HCT116 (cell line): ENCODE data around the gene TXN. TPM values are rescaled to one million over a fixed set of nuclear protein-coding genes. Genes with fewer than 3 reads are reported as not detected.

Experiments used
- ATAC-seq: fragments of 200-7000 bp; cut with Tn5 transposase; 2 replicates; pipeline ENCODE4 v1.9.1; 2020; ENCODE audit warnings: mild to moderate bottlenecking, moderate library complexity
- BruUV-seq: library from RNA; stranded (reverse); fragments of 400-500 nt; replicated peaks from 2 replicates; lab custom pipeline; 2021; lab: Mats Ljungman, UMichigan
- CTCF ChIA-PET: fragments of 300-600 bp; sonication (Branson Sonifier 250); formaldehyde crosslinking; loops from one replicate; lab custom pipeline; 2021; ENCODE audit warnings: antibody characterized with exemption; lab: Charles Lee
- POLR2A ChIA-PET: fragments of 300-600, 350-600 bp; sonication (Branson Sonifier 250); formaldehyde crosslinking; loops from one replicate; lab custom pipeline; 2021; ENCODE audit warnings: antibody characterized with exemption; lab: Charles Lee
- RAD21 ChIA-PET, 2 experiments: fragments of 300-600 bp; sonication (Branson Sonifier 250); formaldehyde crosslinking; loops; one replicate each; lab custom pipeline; 2023; ENCODE audit warnings: low total read pairs in 2 of 2; ENCODE audit not compliant: uncharacterized antibody in 2 of 2, unreplicated experiment in 2 of 2, low non-redundant PET in 1 of 2; lab: Charles Lee
- DNase-seq: peaks from one replicate; pipeline ENCODE4 v3.0.0-alpha.2; 2010; ENCODE audit warnings: low read depth, low spot score
- H2AFZ ChIP-seq: fragments of 200-600 bp; shearing (Covaris generic), sonication (generic); 2 replicates; pipeline ENCODE4 v1.6.1; 2017; ENCODE audit warnings: low read depth, mixed run types, mixed read lengths, antibody characterized with exemption, low read length; ENCODE audit not compliant: poor library complexity, severe bottlenecking
- H3K27ac ChIP-seq: 2 replicates; pipeline ENCODE4 v1.5.1; 2012; ENCODE audit warnings: low read depth, low read length
- H3K27me3 ChIP-seq: fragments of 200-600 bp; sonication (generic); 2 replicates; pipeline ENCODE4 v1.6.1; 2016; ENCODE audit warnings: mixed run types, low read length, mixed read lengths; ENCODE audit not compliant: insufficient read depth
- H3K36me3 ChIP-seq, 2 experiments: fragments of 200-500 bp in 1 of 2; fragments of 200-600 bp in 1 of 2; sonication (Bioruptor generic) in 1 of 2; sonication (generic) in 1 of 2; 2 replicates each; pipeline versions ENCODE4 v1.5.1 to v1.6.1; 2014 to 2016; ENCODE audit warnings: low read length in 2 of 2, inconsistent platforms in 1 of 2, mixed read lengths in 1 of 2, mixed run types in 1 of 2; ENCODE audit not compliant: insufficient read depth in 2 of 2, control insufficient read depth in 1 of 2
- H3K4me1 ChIP-seq, 2 experiments: fragments of 200-600 bp in 1 of 2; sonication (generic) in 1 of 2; 2 replicates each; pipeline versions ENCODE4 v1.5.1 to v1.6.1; 2012 to 2017; ENCODE audit warnings: low read length in 2 of 2, inconsistent platforms in 1 of 2, mild to moderate bottlenecking in 1 of 2, mixed read lengths in 1 of 2, mixed run types in 1 of 2, moderate library complexity in 1 of 2; ENCODE audit not compliant: insufficient read depth in 2 of 2, control insufficient read depth in 1 of 2
- H3K4me2 ChIP-seq: fragments of 200-600 bp; sonication (generic); 2 replicates; pipeline ENCODE4 v1.6.1; 2017; ENCODE audit warnings: mixed run types, low read length, mixed read lengths
- H3K4me3 ChIP-seq, 2 experiments: fragments of 200-600 bp in 1 of 2; sonication (generic) in 1 of 2; replicated peaks in 1 of 2; 2 replicates each; pipeline ENCODE4 v1.5.1; 2011 to 2016; ENCODE audit warnings: low read length in 2 of 2, control low read depth in 1 of 2, low read depth in 1 of 2, mild to moderate bottlenecking in 1 of 2, mixed read lengths in 1 of 2, mixed run types in 1 of 2
- H3K79me2 ChIP-seq: fragments of 200-600 bp; sonication (generic); 2 replicates; pipeline ENCODE4 v1.6.1; 2017; ENCODE audit warnings: mild to moderate bottlenecking, mixed run types, low read length, moderate library complexity, mixed read lengths; ENCODE audit not compliant: insufficient read depth
- H3K9ac ChIP-seq: fragments of 200-600 bp; sonication (generic); 2 replicates; pipeline ENCODE4 v1.6.1; 2016; ENCODE audit warnings: low read length, mixed read lengths
- H3K9me2 ChIP-seq: fragments of 200-600 bp; sonication (generic), shearing (Covaris generic); 2 replicates; pipeline ENCODE4 v1.6.1; 2017; ENCODE audit warnings: mixed run types, mild to moderate bottlenecking, moderate library complexity; ENCODE audit not compliant: insufficient read depth
- H3K9me3 ChIP-seq, 2 experiments: fragments of 200-500 bp in 1 of 2; fragments of 200-600 bp in 1 of 2; sonication (Bioruptor generic) in 1 of 2; sonication (generic) in 1 of 2; 2 replicates each; pipeline ENCODE4 v1.6.1; 2014 to 2017; ENCODE audit warnings: low read length in 2 of 2, mixed read lengths in 2 of 2, inconsistent platforms in 1 of 2, low read depth in 1 of 2, mild to moderate bottlenecking in 1 of 2, mixed run types in 1 of 2, moderate library complexity in 1 of 2; ENCODE audit not compliant: control insufficient read depth in 1 of 2, insufficient read depth in 1 of 2
- H4K20me1 ChIP-seq: fragments of 200-600 bp; sonication (generic), shearing (Covaris generic); 2 replicates; pipeline ENCODE4 v1.6.1; 2017; ENCODE audit warnings: mixed run types, mild to moderate bottlenecking, moderate library complexity; ENCODE audit not compliant: insufficient read depth
- CBX3 ChIP-seq: IDR thresholded peaks from 2 replicates; pipeline ENCODE4 v1.6.1; 2012; ENCODE audit warnings: low read depth
- CEBPB ChIP-seq: IDR thresholded peaks from 2 replicates; pipeline ENCODE4 v1.6.1; 2012; ENCODE audit warnings: low read depth
- EGR1 ChIP-seq: IDR thresholded peaks from 2 replicates; pipeline ENCODE4 v1.6.1; 2012; ENCODE audit warnings: low read depth
- FOSL1 ChIP-seq: IDR thresholded peaks from 2 replicates; pipeline ENCODE4 v1.6.1; 2012; ENCODE audit warnings: low read depth
- JUND ChIP-seq: IDR thresholded peaks from 2 replicates; pipeline ENCODE4 v1.6.1; 2012
- POLR2A ChIP-seq: IDR thresholded peaks from 2 replicates; pipeline ENCODE4 v1.7.0; 2011; ENCODE audit warnings: borderline replicate concordance; ENCODE audit not compliant: insufficient read depth, insufficient read length; ENCODE audit errors: extremely low read depth
- POLR2AphosphoS5 ChIP-seq: IDR thresholded peaks from 2 replicates; pipeline ENCODE4 v1.6.1; 2011; ENCODE audit warnings: mild to moderate bottlenecking, low read depth, low read length, moderate library complexity
- RAD21 ChIP-seq: IDR thresholded peaks from 2 replicates; pipeline ENCODE4 v1.6.1; 2012; ENCODE audit warnings: low read depth, mild to moderate bottlenecking
- SIN3A ChIP-seq: IDR thresholded peaks from 2 replicates; pipeline ENCODE4 v1.6.1; 2012; ENCODE audit warnings: low read depth
- SP1 ChIP-seq: IDR thresholded peaks from 2 replicates; pipeline ENCODE4 v1.6.1; 2012; ENCODE audit warnings: low read depth
- SRF ChIP-seq: IDR thresholded peaks from 2 replicates; pipeline ENCODE4 v1.6.1; 2012; ENCODE audit warnings: low read depth
- TCF7L2 ChIP-seq: IDR thresholded peaks from 2 replicates; pipeline ENCODE4 v1.7.0; 2011; ENCODE audit warnings: borderline replicate concordance, inconsistent platforms; ENCODE audit not compliant: insufficient read depth, insufficient read length; ENCODE audit errors: extremely low read depth
- YY1 ChIP-seq: IDR thresholded peaks from 2 replicates; pipeline ENCODE4 v1.6.1; 2011; ENCODE audit warnings: low read length, low read depth, moderate library complexity, mild to moderate bottlenecking; ENCODE audit not compliant: insufficient replicate concordance; ENCODE audit errors: extremely low read depth
- ZFX ChIP-seq: fragments of 450-650 bp; IDR thresholded peaks from 2 replicates; pipeline ENCODE4 v1.6.1; 2017
- ZNF274 ChIP-seq: fragments of 200-500 bp; sonication (Bioruptor generic); IDR thresholded peaks from 2 replicates; pipeline ENCODE4 v1.6.1; 2014; ENCODE audit warnings: mild to moderate bottlenecking, low read depth, low read length, inconsistent platforms
- intact Hi-C: fragments of 100-400 bp; cut with micrococcal nuclease; formaldehyde crosslinking; loops from 2 replicates; pipeline ENCODE4 v1.10.0; 2022
- total RNA-seq: library from RNA; stranded (reverse); gene quantifications from one replicate; pipeline ENCODE4 v1.2.1, GENCODE V29; 2021; ENCODE audit not compliant: unreplicated experiment
- TF ChIP-seq, protein P1 (sequence below): IDR thresholded peaks from 2 replicates; pipeline ENCODE4 v1.6.1; 2012

The TXN gene
- total RNA-seq, 1 experiment from 2014 or later = 421 TPM

DNA sequence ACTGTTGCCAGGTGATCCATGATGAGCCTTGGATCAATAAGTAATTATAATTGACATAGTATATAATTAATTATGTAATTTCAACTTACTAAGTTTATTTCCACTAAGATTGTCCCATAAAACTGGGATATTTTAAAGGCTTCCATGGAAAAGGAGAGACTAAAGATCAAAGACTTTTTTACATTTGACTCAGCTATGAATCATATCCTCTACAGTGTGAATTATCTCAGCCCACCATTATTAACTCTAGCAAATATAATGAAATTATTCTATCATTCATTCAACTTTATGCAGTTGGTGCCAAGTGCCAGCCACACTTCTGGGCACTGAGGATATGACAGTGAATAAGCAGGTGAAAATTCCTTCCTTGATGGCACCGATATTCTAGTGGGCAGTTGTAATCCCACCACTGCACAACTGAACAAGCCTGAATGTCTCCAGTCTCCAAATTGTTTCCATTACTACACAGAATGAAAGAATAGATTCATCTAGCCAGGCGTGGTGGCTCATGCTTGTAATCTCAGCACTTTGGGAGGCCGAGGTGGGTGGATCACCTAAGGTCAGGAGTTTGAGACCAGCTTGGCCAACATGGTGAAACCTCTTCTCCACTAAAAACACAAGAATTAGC, 21.9 kb upstream of the TXN start:
- H3K9me2 ChIP-seq = no peaks in the 10 kb centered on the region
- H3K27ac ChIP-seq = peak overlapping the region; percentile 68
- ATAC-seq = peak; percentile 65
- TF ChIP-seq RAD21 = peak; percentile 2; the same call in 1 of the 2 replicates
- TF ChIP-seq POLR2A = no peak
- TF ChIP-seq CEBPB = peak; percentile 70
- peak; percentile 91 for TF ChIP-seq JUND
- peak; percentile 50; the same call in 1 of the 2 replicates for TF ChIP-seq EGR1
- TF ChIP-seq ZFX = no peak
- TF ChIP-seq SRF = peak; percentile 68; the same call in 1 of the 2 replicates
- TF ChIP-seq CBX3 = peak; percentile 30
- peak; percentile 23; the same call in 1 of the 2 replicates for TF ChIP-seq POLR2AphosphoS5
- TF ChIP-seq ZNF274 = no peak
- TF ChIP-seq SP1 = peak; percentile 83
- peak; percentile 98 for TF ChIP-seq FOSL1
- TF ChIP-seq TCF7L2 = peak; percentile 63
- no peak for TF ChIP-seq YY1
- TF ChIP-seq, protein P1, sequence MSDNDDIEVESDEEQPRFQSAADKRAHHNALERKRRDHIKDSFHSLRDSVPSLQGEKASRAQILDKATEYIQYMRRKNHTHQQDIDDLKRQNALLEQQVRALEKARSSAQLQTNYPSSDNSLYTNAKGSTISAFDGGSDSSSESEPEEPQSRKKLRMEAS = peak; percentile 46; the same call in 1 of the 2 replicates
- TF ChIP-seq SIN3A = no peak
- peak overlapping the region; percentile 30; the same call in 1 of the 2 replicates for H3K9ac ChIP-seq
- DNase-seq = peak; percentile 61
- no peaks in the 10 kb centered on the region for H3K27me3 ChIP-seq
- ChIA-PET CTCF (interaction anchor here (0.6 kb wide), 1 partner anchor 1067 kb away, joined by 3 read pairs; no protein-coding TSS in a partner anchor), RAD21 (interaction anchor here in 1 of 2 experiments (0.6 kb wide), 1 partner anchor 558 kb away, joined by 4 read pairs; no protein-coding TSS in a partner anchor), POLR2A (interaction anchor here (0.6 to 2.4 kb wide), 3 partner anchors 21 to 732 kb away, joined by 3 to 23 read pairs (median 3); partner anchors contain the start of gene TXN)
- intact Hi-C loops = no loop called here
- H3K4me2 ChIP-seq = peak overlapping the region; percentile 89
- no TSS peak for BruUV-seq
- H3K36me3 ChIP-seq = no peaks in the 10 kb centered on the region
- H3K79me2 ChIP-seq = no peaks in the 10 kb centered on the region
- H3K4me1 ChIP-seq = peaks cover 33 to 61% of the 10 kb centered on the region in 2 experiments
- H2AFZ ChIP-seq = peak overlapping the region; percentile 88
- H4K20me1 ChIP-seq = no peaks in the 10 kb centered on the region
- peak overlapping the region in 1 of 2 experiments; percentile 52; a peak in 2 of 4 replicates for H3K4me3 ChIP-seq
- H3K9me3 ChIP-seq = no peaks in the 10 kb centered on the region
